NOMO-1 treated with dmso at 0.1 percent for 144 hours (cell line): ENCODE results near the gene GLI3.

Experiments used
- DNase-seq: peaks from one replicate; lab custom pipeline; 2025; ENCODE audit not compliant: unreplicated experiment; lab: John Stamatoyannopoulos, UW

The GLI3 gene

DNA sequence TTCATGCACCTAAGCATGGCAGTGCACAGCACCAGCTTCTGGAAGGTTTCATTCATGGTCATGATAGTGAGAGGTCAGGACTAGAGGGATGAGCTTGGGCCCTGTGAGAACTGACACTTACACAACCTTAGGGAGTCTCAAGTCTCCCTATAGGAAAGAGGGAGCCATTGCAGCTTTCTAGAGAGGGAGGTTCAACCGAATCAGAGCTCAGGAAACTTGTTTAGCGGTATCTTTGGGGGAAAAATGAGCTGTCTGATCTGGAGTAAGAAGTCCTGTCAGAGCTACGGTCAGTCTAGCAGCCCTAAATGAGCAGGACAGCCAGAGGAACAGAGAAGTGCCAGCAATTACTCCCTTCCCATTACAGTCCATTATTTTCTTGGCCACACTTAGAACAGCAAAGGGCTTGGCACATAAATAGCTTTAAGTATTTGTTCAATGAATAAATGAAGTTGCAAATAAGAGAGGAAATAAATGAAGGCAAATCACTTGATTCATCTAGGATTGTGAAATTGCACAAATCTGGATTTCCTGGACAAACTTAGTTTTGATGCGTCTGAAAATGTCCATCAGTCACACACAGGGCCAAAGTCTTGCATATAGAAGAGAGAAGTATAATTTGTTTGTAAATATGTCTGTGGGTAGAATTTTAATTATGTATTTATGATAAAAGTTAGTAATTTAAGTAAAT is 262.0 kb downstream of the GLI3 start:
- DNase-seq, result no peak

DNA sequence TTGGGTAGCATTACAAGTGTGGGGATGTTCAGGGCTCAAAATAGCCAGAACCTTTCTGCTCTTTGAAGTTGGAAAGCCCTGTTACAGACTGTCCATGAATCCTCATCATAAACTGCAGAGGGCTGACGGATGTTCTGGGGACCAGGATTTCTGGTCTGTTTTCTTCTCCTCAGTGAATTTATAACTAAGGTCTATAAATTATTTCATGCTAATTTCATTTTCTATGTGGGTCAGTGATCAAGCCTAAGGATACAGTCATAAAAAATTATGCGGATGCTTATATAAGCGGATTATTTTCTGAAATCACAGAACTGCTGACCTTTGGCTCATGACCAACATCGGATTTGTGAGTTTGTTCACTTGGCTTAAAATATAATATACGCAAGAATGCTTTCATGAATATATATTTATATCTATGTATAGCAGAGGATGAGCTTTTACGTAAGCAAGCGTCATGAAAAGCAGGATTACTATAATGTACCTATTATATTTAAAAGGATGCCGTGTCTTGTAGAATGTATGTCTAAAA is 263.7 kb downstream of the GLI3 start:
- DNase-seq, result no peak

GRCh38 chr7:41972776-41973175 is 264.2 kb downstream of the GLI3 start:
- DNase-seq, result no peak

DNA sequence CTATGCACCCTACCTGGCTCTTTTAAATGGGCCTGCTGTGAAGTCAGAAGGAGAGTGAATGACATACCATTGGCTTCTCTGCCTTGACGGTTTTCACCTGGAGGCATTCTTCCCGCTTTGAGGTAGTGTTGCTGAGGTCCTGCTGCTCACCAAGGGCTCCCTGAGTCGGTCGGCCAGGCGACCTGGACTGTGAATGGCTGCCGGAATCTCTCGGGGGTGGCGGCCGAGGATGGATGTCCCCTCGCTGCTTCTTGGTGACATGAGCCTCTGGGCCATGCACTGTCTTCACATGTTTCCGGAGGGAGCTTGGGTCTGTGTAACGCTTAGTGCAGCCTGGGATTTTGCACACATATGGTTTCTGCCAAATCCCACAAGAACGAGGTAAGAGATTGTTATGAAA is 264.7 kb downstream of the GLI3 start:
- DNase-seq, result no peak

DNA sequence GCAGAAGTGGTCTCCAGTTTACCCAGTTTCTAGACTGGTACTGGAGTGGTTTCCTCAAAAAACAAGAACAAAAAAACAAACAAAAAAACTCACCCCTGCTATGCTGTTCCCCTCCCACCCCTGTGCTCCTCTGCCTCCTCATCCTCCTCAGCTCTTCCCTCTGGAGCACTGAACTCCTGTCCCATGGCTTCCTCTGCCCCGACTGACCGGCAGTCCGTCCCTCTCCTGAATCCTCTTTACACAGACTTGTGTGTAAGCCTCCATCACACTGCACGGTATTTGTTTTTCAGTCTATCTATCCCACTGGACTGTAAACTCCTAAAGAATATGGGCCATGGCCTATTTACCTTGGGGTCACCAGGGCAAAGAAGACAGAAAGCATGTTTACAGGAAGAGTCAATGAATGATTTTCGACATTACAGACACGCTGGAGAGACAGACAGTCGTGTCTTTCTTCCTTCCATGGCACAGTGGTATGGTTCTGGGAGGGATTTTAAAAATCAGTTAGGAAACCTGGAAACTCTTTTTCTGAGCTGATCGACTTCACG is 265.3 kb downstream of the GLI3 start:
- DNase-seq, result no peak

GRCh38 chr7:41970941-41971340 is 266.1 kb downstream of the GLI3 start:
- DNase-seq, result no peak

DNA sequence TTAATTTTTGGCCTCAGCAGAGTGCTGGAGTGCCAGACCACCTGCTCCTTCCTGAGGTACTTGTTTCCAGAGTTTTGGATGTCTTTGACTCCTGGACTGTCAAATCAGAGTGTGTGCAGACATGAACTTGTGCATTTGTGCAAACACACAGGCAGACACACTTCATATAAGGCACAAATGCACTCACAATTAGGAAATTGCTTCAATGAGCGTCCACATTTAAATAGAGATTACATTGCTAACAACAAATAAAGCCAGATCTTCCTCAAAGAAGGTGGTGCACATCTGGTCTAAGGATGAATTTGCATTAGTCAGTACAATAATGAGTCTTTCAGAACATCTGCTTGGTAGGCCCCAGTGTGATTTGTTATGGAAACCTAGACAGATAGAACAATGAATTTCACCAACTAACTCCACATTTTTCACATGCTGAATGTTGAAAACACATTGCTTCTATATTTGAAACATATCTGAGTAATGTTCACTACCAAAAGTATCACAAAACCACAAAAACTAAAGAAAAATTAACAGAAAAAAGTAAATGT is 267.4 kb downstream of the GLI3 start:
- no peak for DNase-seq

DNA sequence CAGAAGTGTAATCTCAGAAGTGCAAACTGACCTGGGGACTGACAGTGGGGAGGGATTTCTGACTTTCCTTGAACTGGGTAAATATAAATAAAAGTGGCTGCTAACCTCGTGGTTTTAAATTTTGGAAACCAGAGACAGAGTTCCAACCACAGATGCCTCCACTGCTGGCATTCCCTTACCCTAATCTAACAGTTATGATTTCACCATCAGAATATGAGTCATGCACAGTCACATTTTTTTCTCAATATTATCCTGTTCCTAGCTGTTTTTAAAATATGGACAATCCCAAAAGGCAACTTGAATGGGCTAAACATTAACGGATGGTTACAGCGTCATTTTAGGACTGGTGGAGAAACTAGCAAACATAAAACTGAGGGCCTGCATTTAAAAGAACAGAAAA is 269.9 kb downstream of the GLI3 start:
- no peak for DNase-seq

GRCh38 chr7:41965951-41966505 is 271.0 kb downstream of the GLI3 start:
- DNase-seq, result no peak

- DNase-seq, result no peak
Observed at GRCh38 chr7:41964849-41965745, 271.9 kb downstream of the GLI3 start.

GRCh38 chr7:41964183-41964753 is 272.7 kb downstream of the GLI3 start:
- DNase-seq, result no peak

GRCh38 chr7:41956705-41957104 is 280.3 kb downstream of the GLI3 start:
- DNase-seq, result no peak

- DNase-seq, result no peak
Observed at GRCh38 chr7:41955893-41956675, 280.9 kb downstream of the GLI3 start.

DNA sequence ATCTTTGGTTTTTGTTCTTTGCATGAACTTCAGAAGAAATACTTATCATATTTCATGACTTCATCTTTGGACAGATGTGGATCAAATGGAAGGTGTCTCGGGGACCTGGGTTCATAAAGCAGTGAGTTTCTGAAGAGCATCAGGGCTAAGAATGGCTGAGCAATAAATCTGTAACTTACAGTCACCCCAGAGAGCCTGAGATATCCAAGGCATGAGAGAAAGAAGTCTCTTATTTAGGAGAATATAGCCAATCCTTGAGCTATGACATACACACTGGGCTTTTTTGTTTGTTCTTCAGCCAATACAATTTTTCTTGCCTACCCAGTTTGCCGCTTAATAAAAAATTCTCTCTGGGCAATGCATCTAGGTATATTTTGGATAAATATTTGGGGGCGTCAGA is 281.6 kb downstream of the GLI3 start:
- no peak for DNase-seq

DNA sequence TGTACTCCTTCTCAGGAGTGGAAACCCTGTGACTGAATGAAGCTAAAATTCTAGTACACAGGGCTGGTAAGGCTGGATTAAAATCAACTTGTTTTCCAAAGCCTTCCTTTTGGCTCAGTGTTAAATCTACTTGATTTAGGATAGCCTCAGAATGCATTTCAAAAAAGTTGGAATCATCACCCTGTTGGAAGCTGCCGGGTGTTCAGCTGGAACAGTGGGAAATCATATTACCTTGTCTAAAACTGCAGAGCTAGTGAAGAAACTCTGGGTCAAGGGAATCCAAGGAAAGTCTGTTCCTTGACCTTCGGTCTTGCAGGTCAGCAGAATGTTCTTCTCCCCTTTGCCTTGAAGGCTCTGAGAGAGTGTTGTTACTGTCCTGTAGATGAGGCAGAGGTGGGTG is 282.0 kb downstream of the GLI3 start:
- no peak for DNase-seq

- DNase-seq, result no peak
Observed at GRCh38 chr7:41948503-41948902, 288.5 kb downstream of the GLI3 start.

DNA sequence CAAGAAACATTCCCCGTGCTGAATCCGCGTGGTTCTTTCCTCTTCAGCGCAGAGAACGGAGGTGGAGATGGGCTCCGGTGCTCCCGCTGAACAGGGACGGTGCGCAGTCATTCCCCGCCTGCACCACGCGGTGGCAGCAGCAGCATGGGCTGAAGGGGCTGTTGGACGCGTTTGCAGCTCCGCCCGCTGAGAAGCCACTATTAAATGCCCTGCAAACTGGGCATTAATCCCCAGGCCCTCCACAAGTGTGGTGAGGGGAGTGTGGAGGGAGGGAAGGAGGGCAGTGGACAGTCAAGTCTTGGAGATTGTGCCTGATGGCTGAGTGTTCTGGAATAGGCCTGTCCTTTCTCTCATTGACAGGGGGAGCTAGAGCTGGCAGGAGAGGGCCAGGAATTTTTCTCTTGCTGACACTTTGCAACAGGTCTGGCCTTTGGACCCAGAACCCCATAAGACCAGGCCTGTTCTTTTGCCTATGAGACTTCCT is 293.9 kb downstream of the GLI3 start:
- DNase-seq, result peak; percentile 82

GRCh38 chr7:41942468-41943093 is 294.4 kb downstream of the GLI3 start:
- no peak for DNase-seq

- DNase-seq, result peak; percentile 61
Observed at GRCh38 chr7:41940760-41941343, 296.2 kb downstream of the GLI3 start.
